Measurements from ENCODE around the gene PTBP3.
A peak's percentile ranks its signal among the peaks of the same experiment; 100 is the strongest.

PTBP3 gene

GRCh38 chr9:112315331-112316257 is 17.8 kb downstream of the PTBP3 start:
- no peaks in the 10 kb centered on the region for H3K9me3 ChIP-seq (replicated peaks; ENCODE audit: low read length)
- H3K36me3 ChIP-seq (ENCODE audit: insufficient read depth, low read length), result no peaks in the 10 kb centered on the region
- H3K4me3 ChIP-seq (ENCODE audit: low read length), result no peak overlapping the region
- no peaks in the 10 kb centered on the region for H3K4me1 ChIP-seq (ENCODE audit: control insufficient read depth, insufficient read depth, low read length)
- H3K27me3 ChIP-seq (ENCODE audit: control insufficient read depth, insufficient read depth, low read length), result no peaks in the 10 kb centered on the region
- H3K9ac ChIP-seq (ENCODE audit: low read depth, low read length), result no peak overlapping the region
- H3K4me2 ChIP-seq (ENCODE audit: low read length), result no peak overlapping the region

- H3K4me1 ChIP-seq (ENCODE audit: control insufficient read depth, insufficient read depth, low read length), result no peaks in the 10 kb centered on the region
- H3K4me2 ChIP-seq (ENCODE audit: low read length), result no peak overlapping the region
- no peak overlapping the region for H3K9ac ChIP-seq (ENCODE audit: low read depth, low read length)
- H3K4me3 ChIP-seq (ENCODE audit: low read length), result no peak overlapping the region
- H3K27me3 ChIP-seq (ENCODE audit: control insufficient read depth, insufficient read depth, low read length), result no peaks in the 10 kb centered on the region
- no peaks in the 10 kb centered on the region for H3K36me3 ChIP-seq (ENCODE audit: insufficient read depth, low read length)
- H3K9me3 ChIP-seq (replicated peaks; ENCODE audit: low read length), result no peaks in the 10 kb centered on the region
Observed at GRCh38 chr9:112312139-112312538, 21.3 kb downstream of the PTBP3 start.

GRCh38 chr9:112311497-112311896 is 21.9 kb downstream of the PTBP3 start:
- Histone ChIP-seq H3K4me1 (ENCODE audit: control insufficient read depth, insufficient read depth, low read length) (no peaks in the 10 kb centered on the region), H3K9ac (ENCODE audit: low read depth, low read length) (no peak overlapping the region), H3K9me3 (replicated peaks; ENCODE audit: low read length) (no peaks in the 10 kb centered on the region), H3K36me3 (ENCODE audit: insufficient read depth, low read length) (no peaks in the 10 kb centered on the region), H3K4me2 (ENCODE audit: low read length) (no peak overlapping the region), H3K4me3 (ENCODE audit: low read length) (no peak overlapping the region), H3K27me3 (ENCODE audit: control insufficient read depth, insufficient read depth, low read length) (no peaks in the 10 kb centered on the region)

GRCh38 chr9:112310826-112311225 is 22.6 kb downstream of the PTBP3 start:
- Histone ChIP-seq H3K27me3 (ENCODE audit: control insufficient read depth, insufficient read depth, low read length) (no peaks in the 10 kb centered on the region), H3K9ac (ENCODE audit: low read depth, low read length) (no peak overlapping the region), H3K9me3 (replicated peaks; ENCODE audit: low read length) (no peaks in the 10 kb centered on the region), H3K4me2 (ENCODE audit: low read length) (no peak overlapping the region), H3K36me3 (ENCODE audit: insufficient read depth, low read length) (no peaks in the 10 kb centered on the region), H3K4me3 (ENCODE audit: low read length) (no peak overlapping the region), H3K4me1 (ENCODE audit: control insufficient read depth, insufficient read depth, low read length) (no peaks in the 10 kb centered on the region)

GRCh38 chr9:112308588-112308987 is 24.8 kb downstream of the PTBP3 start:
- no peak overlapping the region for H3K9ac ChIP-seq (ENCODE audit: low read depth, low read length)
- no peaks in the 10 kb centered on the region for H3K9me3 ChIP-seq (replicated peaks; ENCODE audit: low read length)
- no peak overlapping the region for H3K4me2 ChIP-seq (ENCODE audit: low read length)
- H3K27me3 ChIP-seq (ENCODE audit: control insufficient read depth, insufficient read depth, low read length), result no peaks in the 10 kb centered on the region
- no peaks in the 10 kb centered on the region for H3K4me1 ChIP-seq (ENCODE audit: control insufficient read depth, insufficient read depth, low read length)
- H3K36me3 ChIP-seq (ENCODE audit: insufficient read depth, low read length), result no peaks in the 10 kb centered on the region
- H3K4me3 ChIP-seq (ENCODE audit: low read length), result no peak overlapping the region

GRCh38 chr9:112301420-112301819 is 32.0 kb downstream of the PTBP3 start:
- no peaks in the 10 kb centered on the region for H3K27me3 ChIP-seq (ENCODE audit: control insufficient read depth, insufficient read depth, low read length)
- peaks cover 11% of the 10 kb centered on the region for H3K4me1 ChIP-seq (ENCODE audit: control insufficient read depth, insufficient read depth, low read length)
- H3K4me2 ChIP-seq (ENCODE audit: low read length), result no peak overlapping the region
- H3K9me3 ChIP-seq (replicated peaks; ENCODE audit: low read length), result no peaks in the 10 kb centered on the region
- H3K9ac ChIP-seq (ENCODE audit: low read depth, low read length), result no peak overlapping the region
- H3K36me3 ChIP-seq (ENCODE audit: insufficient read depth, low read length), result no peaks in the 10 kb centered on the region
- no peak overlapping the region for H3K4me3 ChIP-seq (ENCODE audit: low read length)

- H3K4me2 ChIP-seq (ENCODE audit: low read length), result peak overlapping the region; percentile 51
- H3K4me3 ChIP-seq (ENCODE audit: low read length), result no peak overlapping the region
- no peaks in the 10 kb centered on the region for H3K9me3 ChIP-seq (replicated peaks; ENCODE audit: low read length)
- H3K27me3 ChIP-seq (ENCODE audit: control insufficient read depth, insufficient read depth, low read length), result no peaks in the 10 kb centered on the region
- H3K4me1 ChIP-seq (ENCODE audit: control insufficient read depth, insufficient read depth, low read length), result peaks cover 11% of the 10 kb centered on the region
- no peak overlapping the region for H3K9ac ChIP-seq (ENCODE audit: low read depth, low read length)
- H3K36me3 ChIP-seq (ENCODE audit: insufficient read depth, low read length), result no peaks in the 10 kb centered on the region
Observed at GRCh38 chr9:112299514-112299913, 33.9 kb downstream of the PTBP3 start.

- Histone ChIP-seq H3K4me1 (ENCODE audit: control insufficient read depth, insufficient read depth, low read length) (peaks cover 11% of the 10 kb centered on the region), H3K9me3 (replicated peaks; ENCODE audit: low read length) (no peaks in the 10 kb centered on the region), H3K27me3 (ENCODE audit: control insufficient read depth, insufficient read depth, low read length) (no peaks in the 10 kb centered on the region), H3K4me2 (ENCODE audit: low read length) (no peak overlapping the region), H3K9ac (ENCODE audit: low read depth, low read length) (no peak overlapping the region), H3K36me3 (ENCODE audit: insufficient read depth, low read length) (peaks cover 9% of the 10 kb centered on the region), H3K4me3 (ENCODE audit: low read length) (no peak overlapping the region)
Observed at GRCh38 chr9:112296929-112297328, 36.5 kb downstream of the PTBP3 start.

- H3K36me3 ChIP-seq (ENCODE audit: insufficient read depth, low read length), result peaks cover 9% of the 10 kb centered on the region
- no peak overlapping the region for H3K4me2 ChIP-seq (ENCODE audit: low read length)
- H3K4me1 ChIP-seq (ENCODE audit: control insufficient read depth, insufficient read depth, low read length), result peaks cover 10% of the 10 kb centered on the region
- no peak overlapping the region for H3K9ac ChIP-seq (ENCODE audit: low read depth, low read length)
- no peaks in the 10 kb centered on the region for H3K9me3 ChIP-seq (replicated peaks; ENCODE audit: low read length)
- no peak overlapping the region for H3K4me3 ChIP-seq (ENCODE audit: low read length)
- no peaks in the 10 kb centered on the region for H3K27me3 ChIP-seq (ENCODE audit: control insufficient read depth, insufficient read depth, low read length)
Observed at GRCh38 chr9:112295174-112295573, 38.2 kb downstream of the PTBP3 start.

- Histone ChIP-seq H3K9ac (ENCODE audit: low read depth, low read length) (no peak overlapping the region), H3K4me1 (ENCODE audit: control insufficient read depth, insufficient read depth, low read length) (no peaks in the 10 kb centered on the region), H3K9me3 (replicated peaks; ENCODE audit: low read length) (no peaks in the 10 kb centered on the region), H3K27me3 (ENCODE audit: control insufficient read depth, insufficient read depth, low read length) (no peaks in the 10 kb centered on the region), H3K4me3 (ENCODE audit: low read length) (no peak overlapping the region), H3K36me3 (ENCODE audit: insufficient read depth, low read length) (peaks cover 31% of the 10 kb centered on the region), H3K4me2 (ENCODE audit: low read length) (no peak overlapping the region)
Observed at GRCh38 chr9:112288029-112288428, 45.4 kb downstream of the PTBP3 start.

- Histone ChIP-seq H3K27me3 (ENCODE audit: control insufficient read depth, insufficient read depth, low read length) (no peaks in the 10 kb centered on the region), H3K4me3 (ENCODE audit: low read length) (no peak overlapping the region), H3K36me3 (ENCODE audit: insufficient read depth, low read length) (peaks cover 27% of the 10 kb centered on the region), H3K4me1 (ENCODE audit: control insufficient read depth, insufficient read depth, low read length) (no peaks in the 10 kb centered on the region), H3K9ac (ENCODE audit: low read depth, low read length) (no peak overlapping the region), H3K9me3 (replicated peaks; ENCODE audit: low read length) (no peaks in the 10 kb centered on the region), H3K4me2 (ENCODE audit: low read length) (no peak overlapping the region)
Observed at GRCh38 chr9:112286926-112287325, 46.5 kb downstream of the PTBP3 start.

GRCh38 chr9:112285056-112285455 is 48.4 kb downstream of the PTBP3 start:
- peaks cover 27% of the 10 kb centered on the region for H3K36me3 ChIP-seq (ENCODE audit: insufficient read depth, low read length)
- no peaks in the 10 kb centered on the region for H3K4me1 ChIP-seq (ENCODE audit: control insufficient read depth, insufficient read depth, low read length)
- H3K27me3 ChIP-seq (ENCODE audit: control insufficient read depth, insufficient read depth, low read length), result no peaks in the 10 kb centered on the region

More at GRCh38 chr9:112285056-112285455, 48.4 kb downstream of the PTBP3 start:
- Histone ChIP-seq H3K4me2 (ENCODE audit: low read length) (no peak overlapping the region), H3K9me3 (replicated peaks; ENCODE audit: low read length) (no peaks in the 10 kb centered on the region), H3K4me3 (ENCODE audit: low read length) (no peak overlapping the region), H3K9ac (ENCODE audit: low read depth, low read length) (no peak overlapping the region)

All from skeletal muscle satellite cell (primary cell).